NCI-H2171 (cell line): ENCODE results near the gene KLHL28.
A peak's percentile ranks its signal among the peaks of the same experiment; 100 is the strongest.

ENCODE experiments used
- DNase-seq: peaks from one replicate; lab custom pipeline; 2025; lab: John Stamatoyannopoulos, UW

Gene KLHL28

DNA sequence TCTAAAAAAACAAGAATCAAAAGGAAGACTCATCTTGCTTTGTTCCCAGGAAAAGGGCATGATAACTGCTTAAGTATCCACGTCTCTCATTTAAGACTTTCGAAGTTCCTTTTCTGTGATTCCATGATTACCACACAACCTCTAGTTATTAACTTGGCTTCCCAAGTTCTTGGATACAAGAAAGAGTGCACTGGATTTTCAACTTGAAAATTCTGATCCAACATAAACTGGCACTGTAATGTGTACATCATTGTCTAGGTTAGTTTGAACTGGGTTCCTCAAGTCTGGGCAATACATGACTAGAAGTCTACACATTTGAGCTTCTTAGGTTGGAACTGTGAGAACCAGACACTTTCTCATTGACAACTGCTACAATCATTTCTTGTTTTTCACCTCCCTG is 1.6 kb downstream of the KLHL28 start:
- DNase-seq = no peak

DNA sequence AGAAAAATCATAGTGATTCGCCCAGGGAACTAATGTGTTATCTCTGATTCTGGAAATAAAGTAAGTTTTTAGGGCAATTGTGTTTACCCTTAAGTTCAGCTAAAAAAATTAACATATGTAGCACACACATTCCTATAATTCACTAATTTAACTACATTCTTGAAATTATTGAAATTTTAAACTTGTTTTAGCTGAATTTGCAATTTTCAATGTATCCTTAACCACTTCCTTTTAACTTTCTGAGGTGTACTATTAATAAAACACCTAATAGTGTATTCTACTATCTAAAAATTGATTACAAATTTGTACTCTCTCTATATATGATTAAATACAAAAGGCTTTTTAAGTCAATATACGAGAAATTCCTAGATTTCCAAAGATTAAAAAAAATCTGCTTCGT is 2.2 kb downstream of the KLHL28 start:
- DNase-seq = no peak

DNA sequence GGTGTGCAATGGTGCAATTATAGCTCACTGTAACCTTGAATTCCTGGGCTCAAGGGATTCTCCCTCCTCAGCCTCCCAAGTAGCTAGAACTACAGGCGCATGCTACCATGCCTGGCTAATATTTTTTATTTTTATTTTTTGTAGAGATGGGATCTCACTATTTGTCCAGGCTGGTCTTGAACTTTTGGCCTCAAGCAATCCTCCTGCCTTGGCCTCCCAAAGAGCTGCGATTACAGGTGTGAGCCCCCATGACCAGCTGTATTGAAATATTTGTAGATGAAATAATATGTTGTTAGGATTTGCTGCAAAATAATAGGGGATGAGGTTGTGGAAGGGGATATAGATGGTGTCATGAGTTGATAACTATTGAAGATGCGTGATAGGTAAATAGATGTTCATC is 4.9 kb downstream of the KLHL28 start:
- no peak for DNase-seq

DNA sequence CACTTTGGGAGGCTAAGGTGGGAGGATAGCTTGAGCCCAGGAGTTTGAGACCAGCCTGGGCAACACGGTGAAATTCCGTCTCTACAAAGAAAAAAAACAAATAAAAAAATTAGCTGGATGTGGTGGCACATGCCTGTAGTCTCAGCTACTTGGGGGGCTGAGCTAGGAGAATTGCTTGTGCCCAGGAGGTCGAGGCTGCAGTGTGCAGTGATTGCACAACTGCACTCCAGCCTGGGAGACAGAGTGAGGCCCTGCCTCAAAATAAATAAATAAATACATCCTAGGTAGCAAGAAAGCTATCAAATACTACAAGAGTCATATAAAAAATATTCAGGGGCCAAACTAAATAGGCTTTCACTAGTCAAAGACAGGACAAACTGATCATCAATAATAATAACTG is 6.2 kb downstream of the KLHL28 start:
- DNase-seq = no peak

DNA sequence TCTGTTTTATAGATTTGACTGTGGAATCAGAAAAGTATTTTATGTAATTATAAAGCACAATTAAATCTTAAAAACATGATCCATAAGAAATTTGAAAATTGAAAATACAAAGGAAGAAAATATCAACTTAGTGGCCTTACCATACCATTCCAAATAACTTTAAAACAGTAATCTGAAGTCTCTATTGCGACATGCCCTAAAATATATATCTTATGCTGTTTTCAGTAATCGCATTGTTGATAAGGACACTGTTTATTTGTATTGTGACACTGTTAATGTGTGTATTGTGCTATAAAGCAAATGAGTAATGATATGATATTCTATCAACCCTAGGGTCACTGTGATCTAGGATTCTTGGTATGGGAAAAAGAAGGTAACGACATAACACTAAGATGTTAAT is 7.0 kb downstream of the KLHL28 start:
- DNase-seq = no peak

DNA sequence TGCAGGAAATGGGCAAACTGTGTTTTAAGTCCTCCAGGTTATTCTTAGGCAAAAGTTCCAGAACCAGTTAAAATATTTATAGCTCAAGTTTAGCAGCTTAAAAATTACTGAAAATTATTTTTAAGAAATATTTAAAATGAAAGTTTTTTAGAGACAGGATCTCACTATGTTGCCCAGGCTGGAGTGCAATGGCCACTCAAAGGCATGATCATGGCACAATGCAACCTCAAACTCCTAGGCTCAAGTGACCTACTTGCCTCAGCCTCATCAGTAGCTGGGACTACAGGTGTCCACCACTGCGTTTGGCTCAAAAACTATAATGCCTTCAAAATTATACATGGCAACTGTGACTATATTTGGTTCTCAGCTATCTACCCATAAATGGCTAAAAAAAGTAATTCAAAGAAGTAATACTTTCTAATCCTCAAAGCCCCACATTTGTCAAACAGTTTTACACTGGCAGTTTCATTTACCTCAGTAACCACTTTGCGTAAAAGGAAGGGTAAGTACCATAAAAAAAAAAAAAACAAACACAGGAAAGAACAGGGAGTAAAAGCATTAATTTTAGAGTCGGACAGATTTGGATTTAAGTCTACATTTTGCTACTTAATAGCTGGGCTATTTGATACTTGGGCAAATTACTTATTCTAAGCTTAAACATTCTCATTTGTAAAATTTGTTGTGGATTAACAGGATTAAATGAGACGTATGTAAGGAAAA is 9.2 kb downstream of the KLHL28 start:
- no peak for DNase-seq

DNA sequence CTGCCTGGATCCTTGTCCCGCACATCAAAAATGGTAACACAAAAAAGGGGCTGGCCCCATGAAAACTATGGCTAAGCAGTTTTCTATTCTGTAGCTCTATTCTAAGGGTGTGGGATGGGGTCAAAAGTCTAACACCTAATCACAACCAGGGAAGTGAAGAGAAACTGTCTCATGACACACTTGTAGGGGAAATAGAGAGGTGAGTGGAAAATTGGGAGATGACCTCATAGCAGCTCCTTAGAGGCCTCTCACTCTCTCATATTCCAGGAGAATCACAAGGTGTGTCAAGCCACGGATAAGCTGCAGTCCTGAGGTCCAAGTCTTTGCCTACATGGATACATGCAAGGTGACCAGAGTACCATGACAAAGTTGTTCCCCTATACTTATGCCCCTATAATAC is 10.7 kb downstream of the KLHL28 start:
- no peak for DNase-seq

DNA sequence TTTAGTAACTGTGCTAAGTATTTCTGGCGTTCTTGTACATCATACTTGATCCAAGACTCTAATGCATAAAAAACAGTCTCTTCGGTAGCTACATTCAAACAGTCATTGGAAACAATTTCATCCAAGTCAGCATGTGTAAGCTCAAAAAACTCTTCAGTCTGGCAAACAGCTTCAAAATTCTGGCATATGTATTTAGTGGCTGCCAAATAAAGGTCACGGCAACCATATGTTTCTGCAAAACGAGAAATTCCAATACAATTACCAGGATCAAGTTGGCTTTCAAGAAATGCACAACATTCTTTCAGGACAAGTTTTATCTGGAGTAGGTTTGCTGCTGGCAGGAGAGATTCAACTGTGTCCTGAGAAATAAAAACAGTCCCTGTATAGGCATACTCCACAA is 16.5 kb downstream of the KLHL28 start:
- no peak for DNase-seq

DNA sequence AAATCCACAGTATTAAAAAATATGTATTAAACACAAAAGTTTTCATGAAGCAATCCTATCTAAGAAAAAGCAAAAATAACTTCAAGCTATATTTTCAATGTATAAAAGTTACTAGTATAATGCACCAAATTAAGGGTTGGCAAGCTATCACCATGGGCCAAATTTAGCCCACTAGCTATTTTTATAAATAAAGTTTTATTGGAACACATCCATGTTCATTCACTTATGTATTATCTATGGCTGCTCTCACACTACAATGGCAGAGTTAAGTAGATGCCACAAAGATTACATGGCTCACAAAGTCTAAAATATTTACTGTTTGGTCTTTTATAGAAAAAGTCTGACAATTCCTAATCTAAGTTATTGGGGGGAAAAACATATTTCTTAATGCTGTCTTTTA is 17.6 kb downstream of the KLHL28 start:
- no peak for DNase-seq

DNA sequence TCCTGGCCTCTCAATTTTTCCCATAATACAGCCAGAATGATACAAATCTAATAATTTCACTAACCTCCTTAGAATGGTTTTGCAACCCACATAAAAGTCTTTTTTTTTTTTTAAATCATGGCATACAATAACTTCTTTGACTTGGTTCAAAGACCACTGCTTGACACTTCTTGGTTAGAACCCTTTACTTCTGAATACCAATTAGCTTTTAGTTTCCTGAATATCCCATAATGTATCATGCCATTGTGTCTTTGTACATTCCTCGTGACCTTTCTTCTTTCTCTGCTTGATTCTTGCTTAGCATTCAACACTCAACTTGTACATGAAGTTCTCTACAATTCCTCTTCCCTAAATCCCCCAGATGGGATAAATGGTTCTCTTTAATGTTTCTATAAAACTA is 19.3 kb downstream of the KLHL28 start:
- DNase-seq = no peak

DNA sequence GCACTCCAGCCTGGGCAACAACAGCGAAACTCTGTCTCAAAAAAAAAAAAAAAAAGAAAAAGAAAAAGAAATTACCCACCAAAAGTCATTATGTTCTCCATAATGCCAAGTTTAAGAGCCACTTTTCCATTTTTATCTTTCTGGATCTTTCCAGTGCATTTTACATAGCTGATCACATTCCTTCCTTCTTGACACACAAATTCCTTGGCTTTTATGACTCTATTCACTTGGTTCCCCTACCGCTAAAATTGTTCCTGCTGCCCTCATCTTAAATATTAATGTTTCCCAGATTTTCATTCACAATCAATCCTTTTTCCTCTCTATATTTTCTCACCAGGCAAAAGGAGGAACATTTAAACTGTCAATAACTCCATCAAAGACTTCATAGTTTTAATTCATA is 20.2 kb downstream of the KLHL28 start:
- no peak for DNase-seq

DNA sequence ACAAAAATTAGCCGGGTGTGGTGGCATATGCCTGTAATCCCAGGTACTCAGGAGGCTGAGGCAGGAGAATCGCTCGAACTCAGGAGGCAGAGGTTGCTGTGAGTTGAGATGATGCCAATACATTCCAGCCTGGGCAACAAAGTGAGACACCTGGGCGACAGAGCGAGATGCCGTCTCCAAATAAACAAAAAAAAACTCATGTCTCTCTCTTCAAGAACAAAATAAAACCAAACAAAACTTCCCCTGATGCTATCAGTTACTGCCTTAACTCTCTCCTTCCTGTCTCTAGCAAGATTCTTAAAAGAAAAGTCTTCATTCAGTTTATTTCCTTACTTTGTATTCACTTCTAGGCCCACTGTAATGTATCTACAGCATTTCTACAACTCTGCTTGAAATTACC is 20.8 kb downstream of the KLHL28 start:
- DNase-seq = no peak

DNA sequence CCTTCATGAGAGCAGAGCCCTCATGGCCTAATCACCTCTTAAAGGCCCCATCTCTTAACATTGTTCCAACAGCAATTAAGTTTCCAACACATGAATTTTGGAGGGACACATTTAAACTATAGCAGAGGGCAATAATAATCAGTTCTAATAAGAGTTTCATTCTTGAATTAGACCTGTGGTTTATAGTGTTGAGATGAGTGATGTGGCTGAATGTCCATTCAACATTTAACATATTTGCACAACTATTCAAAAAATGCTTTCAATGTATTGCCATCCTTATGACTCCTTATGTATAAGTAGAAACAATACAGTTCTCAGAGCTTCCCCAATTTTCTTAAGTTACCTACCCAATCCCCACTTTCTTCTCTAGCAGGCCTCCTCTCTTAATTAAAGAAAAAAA is 21.5 kb downstream of the KLHL28 start:
- DNase-seq = no peak

DNA sequence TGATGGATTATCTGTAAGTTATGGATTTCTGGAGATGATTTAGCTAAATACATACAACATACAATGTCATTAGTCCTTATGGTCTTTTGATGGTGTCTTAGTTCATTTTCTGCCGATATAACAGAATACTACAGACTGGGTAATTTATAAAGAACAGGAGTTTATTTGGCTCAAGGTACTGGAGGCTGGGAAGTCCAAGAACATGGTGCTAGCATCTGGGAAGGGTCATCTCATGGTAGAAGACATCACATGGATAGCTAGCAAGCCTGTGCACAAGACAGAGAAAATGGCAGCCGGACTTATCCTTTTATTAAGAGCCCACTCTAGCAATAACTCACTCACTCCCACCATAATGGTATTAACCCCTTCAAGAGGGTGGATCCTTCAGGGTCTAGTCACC is 24.2 kb downstream of the KLHL28 start:
- DNase-seq = no peak

DNA sequence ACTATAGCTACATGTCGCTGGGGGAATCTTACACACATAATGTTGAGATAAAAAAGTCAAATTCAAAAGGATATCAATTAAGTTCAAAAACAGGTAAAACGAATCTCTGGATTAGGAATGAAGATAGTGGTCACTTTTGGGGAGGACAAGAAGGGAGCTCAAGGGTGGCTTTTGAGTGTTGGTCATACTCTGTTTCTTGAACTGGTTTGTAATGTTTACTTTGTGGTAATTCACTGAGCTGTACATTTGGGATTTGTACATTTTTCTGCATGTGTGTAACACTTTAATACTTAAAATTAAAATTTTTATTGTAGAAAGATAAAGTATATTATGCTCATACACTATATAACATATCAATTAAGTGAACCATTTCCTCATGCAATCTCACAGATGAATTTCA is 26.6 kb downstream of the KLHL28 start:
- no peak for DNase-seq

DNA sequence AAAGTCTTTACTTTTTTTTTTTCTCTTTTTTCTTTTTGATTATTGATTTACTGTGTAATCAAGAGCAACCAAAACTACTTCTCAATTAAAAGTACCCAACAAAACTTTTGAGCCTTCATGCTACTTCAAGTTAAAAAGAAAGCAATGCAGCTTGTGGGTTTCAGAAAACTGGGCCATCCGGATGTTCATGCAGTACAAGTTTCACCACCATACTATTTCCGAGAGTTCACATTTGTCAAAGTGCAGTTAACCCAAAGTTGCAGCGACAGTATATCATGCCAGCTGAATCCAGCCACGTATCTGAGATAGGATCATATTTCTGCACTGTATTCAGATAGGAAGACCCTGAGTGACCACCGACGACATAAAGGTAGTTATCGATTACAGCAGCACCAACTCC is 33.0 kb downstream of the KLHL28 start:
- no peak for DNase-seq

DNA sequence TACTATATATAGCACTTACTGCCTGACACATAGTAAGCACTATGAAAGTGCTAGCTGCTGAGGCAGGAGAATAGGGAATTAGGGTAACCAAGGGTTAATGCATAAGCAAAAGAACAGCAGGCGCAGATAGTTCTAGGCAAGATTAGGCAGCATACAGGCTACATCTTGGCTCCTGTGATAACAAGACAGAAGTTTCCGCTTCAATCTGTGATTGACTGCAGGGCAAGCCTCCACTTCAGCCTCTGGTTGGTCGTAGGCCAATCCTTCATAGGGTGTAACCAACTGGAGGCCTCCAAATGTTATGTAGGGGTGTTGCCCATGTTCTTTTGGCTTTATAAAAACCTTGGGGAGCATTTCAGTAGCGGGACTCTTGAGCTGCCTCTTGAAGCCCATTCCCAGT is 46.9 kb downstream of the KLHL28 start:
- DNase-seq = no peak

DNA sequence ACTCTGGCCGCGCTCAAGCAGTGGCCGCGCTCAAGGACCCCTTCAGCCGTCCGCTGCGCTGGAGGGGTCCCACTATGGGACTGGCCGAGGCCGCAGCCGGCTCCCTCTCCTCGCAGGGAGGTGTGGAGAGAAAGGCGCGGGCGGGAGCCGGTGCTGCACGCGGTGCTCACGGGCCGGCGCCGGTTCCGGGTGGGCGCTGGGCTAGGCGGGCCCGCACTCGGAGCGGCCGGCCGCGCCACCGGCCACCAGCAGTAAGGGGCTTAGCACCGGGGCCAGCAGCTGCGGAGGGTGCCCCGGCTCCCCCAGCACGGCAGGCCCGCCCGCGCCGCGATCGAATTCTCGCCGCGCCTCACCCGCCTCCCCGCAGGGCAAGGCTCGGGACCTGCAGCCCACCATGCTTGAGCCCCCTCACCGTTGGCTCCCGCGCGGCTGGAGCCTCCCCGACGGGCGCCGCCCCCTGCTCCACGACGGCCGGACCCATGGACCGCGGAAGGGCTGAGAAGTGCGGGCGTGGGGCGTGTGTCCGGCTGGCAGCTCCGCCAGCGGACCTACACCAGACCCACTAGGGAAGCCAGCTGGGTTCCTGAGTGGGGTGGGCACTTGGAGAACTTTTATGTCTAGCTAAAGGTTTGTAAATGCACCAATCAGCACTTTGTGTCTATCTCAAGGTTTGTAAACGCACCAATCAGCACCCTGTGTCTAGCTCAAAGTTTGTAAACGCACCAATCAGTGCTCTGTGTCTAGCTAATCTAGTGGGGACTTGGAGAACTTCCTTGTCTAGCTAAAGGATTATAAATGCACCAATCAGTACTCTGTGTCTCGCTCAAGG is 49.5 kb downstream of the KLHL28 start:
- DNase-seq = no peak

DNA sequence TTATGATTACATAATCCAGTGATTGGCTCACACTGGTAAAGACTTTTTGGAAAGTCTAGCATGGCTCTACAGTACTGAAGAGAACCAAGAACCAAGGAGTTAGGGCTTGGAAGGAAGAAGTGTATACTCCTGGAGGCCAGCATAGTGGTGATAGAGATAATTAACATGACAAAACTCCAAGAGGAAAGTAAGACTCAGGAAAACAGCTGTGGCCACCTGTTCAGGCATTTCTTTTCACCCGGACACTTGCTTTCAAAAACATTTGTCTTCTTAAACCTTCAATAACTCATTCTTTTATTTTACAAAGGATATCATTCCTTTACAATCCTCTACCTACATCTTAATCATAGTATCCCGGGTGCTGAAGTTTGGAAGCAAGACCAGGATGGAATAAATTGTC is 50.9 kb downstream of the KLHL28 start:
- no peak for DNase-seq

DNA sequence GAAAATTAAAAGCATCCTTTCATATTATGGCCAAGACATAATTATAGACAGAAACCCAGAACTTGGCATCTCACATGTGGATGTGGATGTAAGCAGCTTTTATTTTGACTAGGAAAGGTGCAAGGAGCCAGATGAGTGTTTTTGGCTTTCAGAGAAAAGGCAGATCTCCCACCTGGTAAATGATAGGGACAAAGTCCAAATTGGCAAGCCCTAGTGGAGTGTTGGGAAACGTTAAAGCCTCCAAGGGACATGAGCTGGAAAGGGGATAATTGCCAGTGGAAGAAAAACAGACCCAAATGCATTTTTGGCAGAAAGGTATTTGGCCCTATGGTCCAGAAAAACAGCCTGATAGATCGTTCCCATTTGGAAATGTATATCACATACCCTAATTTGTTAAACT is 60.1 kb downstream of the KLHL28 start:
- no peak for DNase-seq

DNA sequence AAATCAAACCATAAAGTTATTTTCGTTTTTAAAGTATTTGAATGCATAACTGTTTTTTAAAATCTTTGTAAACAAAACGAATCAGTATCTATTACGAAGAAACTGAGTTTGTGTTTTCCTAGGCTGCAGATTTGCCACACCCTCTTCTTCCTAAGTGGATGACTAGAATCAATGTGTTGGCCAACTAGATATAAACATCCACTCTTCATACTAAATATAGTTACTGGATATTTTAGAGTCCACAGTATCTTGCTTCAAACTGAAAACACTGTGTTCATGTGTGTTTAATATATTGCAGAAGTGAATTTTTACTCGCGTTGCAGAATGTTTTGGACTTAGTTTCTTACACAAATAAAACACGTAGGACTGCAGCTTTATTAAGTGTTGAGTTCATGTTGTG is 63.2 kb downstream of the KLHL28 start:
- no peak for DNase-seq

DNA sequence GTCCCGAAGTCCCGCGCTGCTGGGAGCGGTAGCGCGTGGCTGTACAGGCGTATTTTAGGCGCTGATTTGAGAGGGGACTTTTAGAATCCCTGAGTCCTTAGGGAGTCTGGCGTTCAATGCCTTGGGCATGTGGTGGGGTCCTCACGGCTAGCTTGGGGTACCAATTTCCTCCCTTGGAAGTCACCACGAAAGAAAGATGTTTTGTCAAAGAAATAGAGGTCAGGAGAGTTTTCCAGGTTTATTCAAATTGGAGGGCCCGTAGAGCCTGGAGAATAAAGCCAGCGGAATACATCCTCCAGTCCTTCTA is 63.9 kb downstream of the KLHL28 start:
- DNase-seq = no peak

DNA sequence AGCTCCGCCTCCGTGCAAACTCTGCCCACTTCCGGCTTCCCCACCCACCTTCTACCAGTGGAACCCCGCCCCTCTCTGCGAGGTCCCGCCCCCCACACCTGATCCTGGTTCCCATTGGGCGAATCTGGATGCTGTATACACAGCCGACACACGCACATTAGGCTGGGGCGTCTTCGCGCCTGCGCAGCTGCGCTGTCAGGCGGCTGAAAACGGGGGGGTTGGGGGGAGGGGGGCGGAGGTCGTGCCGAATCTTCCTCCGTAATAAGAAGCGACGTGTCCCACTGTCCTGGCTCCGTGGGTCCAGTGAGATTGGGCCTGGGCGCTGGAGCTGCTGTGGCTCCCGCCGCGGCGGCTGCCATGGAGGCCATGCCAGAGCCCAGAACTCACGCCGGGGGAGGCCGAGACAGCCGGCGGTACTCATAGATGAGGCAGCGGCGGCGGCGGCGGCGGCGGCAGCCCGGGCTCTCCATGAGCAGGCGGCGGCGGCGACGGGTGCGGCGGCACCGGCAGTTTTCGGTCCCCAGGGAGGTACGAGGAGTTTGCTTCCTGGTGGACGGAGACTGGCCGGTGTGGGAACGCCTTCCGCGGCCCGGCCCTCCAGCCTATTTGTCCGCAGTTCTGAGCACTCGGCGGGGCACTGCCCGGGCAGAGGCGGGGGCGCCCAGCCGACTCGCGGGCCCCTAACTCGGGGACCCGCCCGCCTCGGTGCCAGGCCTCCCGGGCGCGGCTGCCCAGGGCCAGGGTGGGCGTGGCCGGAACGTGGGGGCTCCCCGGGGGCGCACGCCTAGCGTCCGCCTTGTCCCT is 64.5 kb downstream of the KLHL28 start:
- peak; percentile 99 for DNase-seq
